ENCODE data around the gene OSBPL2.

OSBPL2 gene

GRCh38 chr20:62322492-62323041 lies 84.2 kb downstream of the OSBPL2 start:
- H3K27ac ChIP-seq (ENCODE audit: low read depth, low read length) = no peak overlapping the region
- peaks cover 56% of the 10 kb centered on the region for H3K36me3 ChIP-seq (ENCODE audit: insufficient read depth, low read length)
- no peaks in the 10 kb centered on the region for H3K27me3 ChIP-seq (ENCODE audit: control insufficient read depth in 1 of 2, insufficient read depth in 2 of 2, low read length in 2 of 2)
- H3K4me1 ChIP-seq (ENCODE audit: insufficient read depth, low read length) = no peaks in the 10 kb centered on the region
- no peaks in the 10 kb centered on the region for H3K9me3 ChIP-seq (ENCODE audit: low read length)
- H3K4me3 ChIP-seq (ENCODE audit: low read depth in 1 of 2, low read length in 2 of 2) = no peak overlapping the region
- no peak overlapping the region for H3K9ac ChIP-seq (ENCODE audit: low read length)

DNA sequence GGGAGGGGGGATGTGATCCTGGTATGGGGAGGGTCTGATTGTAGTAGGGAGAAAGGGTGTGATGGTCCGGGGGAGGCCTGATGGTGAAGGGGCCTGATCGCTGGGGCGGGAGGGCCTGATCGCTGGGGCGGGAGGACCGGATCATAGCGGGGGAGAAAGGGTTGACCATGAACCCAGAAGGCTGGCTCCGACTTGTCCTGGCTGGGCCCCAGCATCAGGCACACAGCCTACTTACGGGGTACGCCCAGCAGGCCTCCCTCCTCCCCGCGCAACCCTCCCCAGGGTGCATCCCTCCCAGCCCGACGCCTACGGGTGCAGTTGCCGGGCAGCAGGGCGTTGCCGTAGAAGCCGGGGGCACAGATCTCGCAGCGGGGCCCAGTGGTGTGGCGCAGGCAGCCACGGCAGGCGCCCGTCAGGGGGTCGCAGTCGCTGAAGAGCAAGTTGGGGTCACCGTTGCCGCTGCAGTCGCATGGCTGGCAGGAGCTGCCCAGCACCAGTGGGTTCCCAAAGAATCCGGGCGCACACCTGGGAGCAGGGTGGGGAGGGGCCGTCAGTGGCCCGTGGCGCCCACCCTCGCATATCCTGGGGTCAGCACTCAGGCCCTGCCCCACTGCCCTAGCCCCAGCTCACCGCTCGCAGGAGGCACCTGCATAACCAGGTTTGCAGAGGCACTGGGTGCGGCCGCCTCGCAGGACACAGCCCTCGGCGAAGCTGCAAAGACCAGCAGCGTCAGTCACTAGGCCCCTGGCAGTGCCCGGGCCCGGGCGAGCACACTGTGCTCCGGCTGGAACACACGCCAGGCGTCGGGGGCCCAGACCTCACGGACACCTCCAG lies 85.0 kb downstream of the OSBPL2 start:
- H3K9me3 ChIP-seq (ENCODE audit: low read length) = no peaks in the 10 kb centered on the region
- H3K36me3 ChIP-seq (ENCODE audit: insufficient read depth, low read length) = peaks cover 63% of the 10 kb centered on the region
- no peaks in the 10 kb centered on the region for H3K4me1 ChIP-seq (ENCODE audit: insufficient read depth, low read length)
- H3K9ac ChIP-seq (ENCODE audit: low read length) = no peak overlapping the region
- H3K4me3 ChIP-seq (ENCODE audit: low read depth in 1 of 2, low read length in 2 of 2) = no peak overlapping the region
- no peaks in the 10 kb centered on the region for H3K27me3 ChIP-seq (ENCODE audit: control insufficient read depth in 1 of 2, insufficient read depth in 2 of 2, low read length in 2 of 2)
- H3K27ac ChIP-seq (ENCODE audit: low read depth, low read length) = no peak overlapping the region

DNA sequence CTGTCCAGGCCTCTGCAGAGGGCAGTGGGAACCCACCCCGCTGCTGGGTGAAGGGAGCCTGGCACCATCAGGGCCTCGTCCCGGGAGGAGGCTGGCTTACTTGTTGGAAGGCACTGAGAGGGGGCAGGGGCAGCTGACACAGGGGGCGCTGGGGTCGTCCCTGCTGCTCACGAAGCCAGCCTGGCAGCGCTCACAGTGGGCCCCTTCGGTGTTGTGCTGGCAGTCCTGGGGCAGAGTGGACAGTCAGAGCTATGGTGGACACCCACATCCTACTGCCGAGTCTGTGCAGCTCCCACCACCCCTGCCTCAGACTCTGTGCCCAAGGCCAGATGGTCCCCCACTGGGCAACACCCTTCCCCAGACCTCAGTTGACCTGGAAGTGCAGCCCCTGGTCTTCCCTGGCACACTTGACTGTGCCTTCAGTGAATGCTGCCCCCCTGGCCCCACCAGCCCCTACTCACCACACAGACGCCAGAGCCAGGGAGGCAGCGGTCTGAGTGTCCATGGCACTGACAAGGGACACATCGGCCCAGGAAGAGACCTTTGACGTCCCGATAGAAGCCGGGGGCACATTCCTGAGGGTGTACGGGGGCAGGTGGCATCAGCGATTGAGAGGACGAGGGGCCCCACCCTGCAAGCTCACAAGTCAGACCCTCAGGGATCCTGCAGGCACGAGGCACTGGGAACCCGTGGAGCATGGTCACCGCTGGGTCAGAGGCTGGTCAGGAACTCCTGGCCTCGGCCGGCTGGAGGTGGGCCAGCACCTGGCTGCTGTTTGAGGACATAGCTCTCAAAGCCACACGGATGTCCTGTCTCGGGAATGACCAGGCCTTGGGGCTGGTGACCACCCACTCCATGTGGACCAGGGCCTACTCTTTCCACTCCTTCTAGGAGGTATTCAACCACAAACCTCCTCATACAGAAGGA lies 85.9 kb downstream of the OSBPL2 start:
- H3K36me3 ChIP-seq (ENCODE audit: insufficient read depth, low read length) = peaks cover 63% of the 10 kb centered on the region
- H3K4me1 ChIP-seq (ENCODE audit: insufficient read depth, low read length) = no peaks in the 10 kb centered on the region
- H3K27ac ChIP-seq (ENCODE audit: low read depth, low read length) = no peak overlapping the region

GRCh38 chr20:62325172-62325905 lies 87.0 kb downstream of the OSBPL2 start:
- Histone ChIP-seq H3K27ac (ENCODE audit: low read depth, low read length) (no peak overlapping the region), H3K36me3 (ENCODE audit: insufficient read depth, low read length) (peaks cover 66% of the 10 kb centered on the region), H3K27me3 (ENCODE audit: control insufficient read depth in 1 of 2, insufficient read depth in 2 of 2, low read length in 2 of 2) (no peaks in the 10 kb centered on the region), H3K4me1 (ENCODE audit: insufficient read depth, low read length) (no peaks in the 10 kb centered on the region), H3K4me3 (ENCODE audit: low read depth in 1 of 2, low read length in 2 of 2) (no peak overlapping the region), H3K9ac (ENCODE audit: low read length) (no peak overlapping the region), H3K9me3 (ENCODE audit: low read length) (no peaks in the 10 kb centered on the region)

More for the DNA sequence above, 85.9 kb downstream of the OSBPL2 start:
- H3K27me3 ChIP-seq (ENCODE audit: control insufficient read depth in 1 of 2, insufficient read depth in 2 of 2, low read length in 2 of 2) = no peaks in the 10 kb centered on the region
- H3K9ac ChIP-seq (ENCODE audit: low read length) = no peak overlapping the region
- H3K4me3 ChIP-seq (ENCODE audit: low read depth in 1 of 2, low read length in 2 of 2) = no peak overlapping the region
- no peaks in the 10 kb centered on the region for H3K9me3 ChIP-seq (ENCODE audit: low read length)

DNA sequence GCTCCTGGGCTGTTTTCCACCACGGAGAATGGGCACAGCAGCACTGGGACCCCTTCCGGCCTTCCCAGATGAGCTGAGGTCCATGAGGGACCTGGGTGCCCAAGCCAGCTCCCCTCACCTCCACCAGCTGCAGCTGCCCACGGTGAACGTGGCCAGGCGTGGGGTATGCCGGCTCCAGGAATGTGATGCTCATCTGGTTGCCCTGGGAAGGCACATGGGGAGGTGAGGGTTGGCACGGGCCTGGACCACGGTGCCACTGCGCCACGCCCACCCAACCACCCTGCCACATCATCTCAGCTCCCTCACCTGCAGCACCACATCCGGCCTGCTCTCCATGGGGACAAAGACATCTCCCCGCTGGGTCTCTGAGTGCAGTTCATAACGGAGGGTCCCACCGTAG lies 88.2 kb downstream of the OSBPL2 start:
- no peak overlapping the region for H3K27ac ChIP-seq (ENCODE audit: low read depth, low read length)
- no peaks in the 10 kb centered on the region for H3K4me1 ChIP-seq (ENCODE audit: insufficient read depth, low read length)
- no peaks in the 10 kb centered on the region for H3K27me3 ChIP-seq (ENCODE audit: control insufficient read depth in 1 of 2, insufficient read depth in 2 of 2, low read length in 2 of 2)
- H3K4me3 ChIP-seq (ENCODE audit: low read depth in 1 of 2, low read length in 2 of 2) = no peak overlapping the region
- no peaks in the 10 kb centered on the region for H3K9me3 ChIP-seq (ENCODE audit: low read length)
- H3K36me3 ChIP-seq (ENCODE audit: insufficient read depth, low read length) = peaks cover 70% of the 10 kb centered on the region
- no peak overlapping the region for H3K9ac ChIP-seq (ENCODE audit: low read length)

DNA sequence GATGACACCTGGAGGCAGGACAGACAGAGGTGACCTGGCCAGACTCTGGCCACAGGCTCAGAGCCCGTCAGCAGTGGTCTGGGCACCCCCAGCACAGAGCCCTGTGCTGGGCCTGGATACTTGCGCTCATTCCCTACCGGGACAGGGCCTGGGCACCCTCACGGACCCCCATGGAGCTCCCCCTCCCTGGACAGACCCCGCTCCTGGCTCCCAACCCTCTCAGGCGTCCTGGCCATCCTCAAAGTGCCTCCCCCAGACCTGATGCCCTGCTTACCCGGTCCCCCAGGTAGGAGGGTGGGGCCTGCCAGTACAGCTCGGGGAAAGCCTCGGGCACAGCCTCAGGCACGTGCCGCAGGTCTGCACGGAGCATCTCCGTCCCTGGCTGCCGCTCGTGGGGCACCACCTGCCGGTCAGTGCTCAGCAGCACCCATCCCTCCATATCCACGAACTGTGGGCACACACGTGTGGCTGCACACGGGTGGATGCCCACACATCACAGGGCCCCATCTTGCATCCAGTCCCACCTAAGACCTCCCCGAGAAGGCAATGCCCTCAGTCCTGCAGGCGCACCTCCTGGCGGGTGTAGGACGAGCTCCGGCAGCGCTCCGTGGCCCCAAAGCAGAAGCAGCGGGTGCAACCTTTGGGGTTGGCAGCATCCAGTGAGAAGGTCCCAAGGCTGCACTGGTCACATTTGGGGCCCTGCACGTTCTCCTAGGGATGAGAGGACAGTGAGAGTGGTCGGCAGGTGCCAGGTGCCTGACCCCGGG lies 88.8 kb downstream of the OSBPL2 start:
- Histone ChIP-seq H3K9me3 (ENCODE audit: low read length) (no peaks in the 10 kb centered on the region), H3K36me3 (ENCODE audit: insufficient read depth, low read length) (peaks cover 76% of the 10 kb centered on the region), H3K27ac (ENCODE audit: low read depth, low read length) (no peak overlapping the region), H3K4me1 (ENCODE audit: insufficient read depth, low read length) (no peaks in the 10 kb centered on the region), H3K4me3 (ENCODE audit: low read depth in 1 of 2, low read length in 2 of 2) (no peak overlapping the region), H3K9ac (ENCODE audit: low read length) (no peak overlapping the region), H3K27me3 (ENCODE audit: control insufficient read depth in 1 of 2, insufficient read depth in 2 of 2, low read length in 2 of 2) (no peaks in the 10 kb centered on the region)

DNA sequence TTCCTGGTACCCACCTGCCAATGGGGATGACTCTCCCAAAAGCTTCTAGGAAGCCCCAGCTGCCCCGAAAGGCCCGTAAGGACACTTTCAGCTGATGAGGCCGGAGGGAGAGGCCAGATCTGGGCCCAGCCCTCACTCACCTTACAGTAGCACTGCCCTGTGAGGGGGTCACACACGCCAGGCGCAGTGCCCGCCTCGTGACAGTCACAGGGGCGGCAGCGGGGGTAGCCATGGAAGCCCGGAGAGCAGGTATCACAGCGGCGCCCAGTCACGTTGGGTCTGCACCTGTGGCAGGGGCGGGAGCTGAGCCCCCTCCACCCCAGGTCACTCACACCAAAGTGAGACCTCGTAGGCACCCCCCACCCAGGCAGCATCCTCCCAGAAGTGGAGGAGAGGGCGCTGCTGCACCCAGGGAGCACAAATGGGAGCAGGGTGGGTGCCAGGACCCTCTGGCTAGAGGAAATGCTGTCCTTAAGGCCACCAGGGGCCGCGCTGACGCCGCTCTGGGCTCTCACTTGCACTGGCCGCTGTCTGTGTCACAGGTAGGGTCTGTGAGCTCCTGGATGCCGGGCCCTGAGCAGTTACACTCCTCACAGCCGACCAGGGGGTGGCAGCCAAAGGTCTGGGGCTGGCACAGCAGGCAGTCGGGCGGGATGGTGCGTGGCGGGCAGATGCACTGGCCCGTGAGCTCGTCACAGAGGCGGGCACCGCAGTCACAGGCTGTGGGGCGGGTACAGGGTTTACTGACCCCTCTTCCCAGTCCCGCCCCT lies 89.6 kb downstream of the OSBPL2 start:
- Histone ChIP-seq H3K9me3 (ENCODE audit: low read length) (no peaks in the 10 kb centered on the region), H3K27me3 (ENCODE audit: control insufficient read depth in 1 of 2, insufficient read depth in 2 of 2, low read length in 2 of 2) (no peaks in the 10 kb centered on the region), H3K9ac (ENCODE audit: low read length) (no peak overlapping the region), H3K27ac (ENCODE audit: low read depth, low read length) (no peak overlapping the region), H3K4me1 (ENCODE audit: insufficient read depth, low read length) (no peaks in the 10 kb centered on the region), H3K36me3 (ENCODE audit: insufficient read depth, low read length) (peaks cover 83% of the 10 kb centered on the region), H3K4me3 (ENCODE audit: low read depth in 1 of 2, low read length in 2 of 2) (no peak overlapping the region)

GRCh38 chr20:62328684-62329388 lies 90.5 kb downstream of the OSBPL2 start:
- peaks cover 85% of the 10 kb centered on the region for H3K36me3 ChIP-seq (ENCODE audit: insufficient read depth, low read length)
- H3K27ac ChIP-seq (ENCODE audit: low read depth, low read length) = no peak overlapping the region
- H3K9ac ChIP-seq (ENCODE audit: low read length) = no peak overlapping the region
- H3K4me1 ChIP-seq (ENCODE audit: insufficient read depth, low read length) = no peaks in the 10 kb centered on the region
- no peak overlapping the region for H3K4me3 ChIP-seq (ENCODE audit: low read depth in 1 of 2, low read length in 2 of 2)
- H3K27me3 ChIP-seq (ENCODE audit: control insufficient read depth in 1 of 2, insufficient read depth in 2 of 2, low read length in 2 of 2) = no peaks in the 10 kb centered on the region
- no peaks in the 10 kb centered on the region for H3K9me3 ChIP-seq (ENCODE audit: low read length)

- H3K27me3 ChIP-seq (ENCODE audit: control insufficient read depth in 1 of 2, insufficient read depth in 2 of 2, low read length in 2 of 2) = no peaks in the 10 kb centered on the region
- H3K4me1 ChIP-seq (ENCODE audit: insufficient read depth, low read length) = no peaks in the 10 kb centered on the region
- no peak overlapping the region for H3K27ac ChIP-seq (ENCODE audit: low read depth, low read length)
- H3K9ac ChIP-seq (ENCODE audit: low read length) = no peak overlapping the region
- no peaks in the 10 kb centered on the region for H3K9me3 ChIP-seq (ENCODE audit: low read length)
- H3K4me3 ChIP-seq (ENCODE audit: low read depth in 1 of 2, low read length in 2 of 2) = no peak overlapping the region
- peaks cover 77% of the 10 kb centered on the region for H3K36me3 ChIP-seq (ENCODE audit: insufficient read depth, low read length)
These were observed 91.4 kb downstream of the OSBPL2 start for GRCh38 chr20:62329389-62330377.

All from muscle layer of colon (tissue), 2 donors.